ENCODE results near the gene DNAJC13. TPM values are rescaled to one million over a fixed set of nuclear protein-coding genes. Genes with fewer than 3 reads are reported as not detected.

Gene DNAJC13
- total and polyA plus RNA-seq, 4 donors = 6.3 to 22.8 (median 15.4) TPM

DNA sequence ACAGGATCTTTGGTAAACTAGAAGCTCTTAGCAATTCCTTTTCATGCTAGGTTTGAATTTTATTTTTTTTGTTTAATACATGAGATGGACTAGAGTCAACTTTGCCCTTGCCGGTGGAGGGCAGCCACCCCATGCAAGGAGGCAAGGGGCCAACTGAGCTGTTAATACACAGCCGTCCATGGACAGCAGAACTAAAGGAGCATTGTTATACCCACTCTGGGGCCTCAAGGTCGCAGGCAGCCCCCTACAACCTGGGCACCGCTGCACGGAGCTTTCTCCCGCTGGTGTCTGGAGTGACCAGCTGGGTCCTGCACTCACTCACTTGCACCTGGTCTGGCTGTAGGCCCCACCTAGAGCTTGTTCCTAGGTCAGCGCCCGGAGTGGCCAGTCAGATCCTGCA lies 131.9 kb downstream of the DNAJC13 start:
- no peak for DNase-seq (ENCODE audit: low spot score)
- H3K4me3 ChIP-seq (ENCODE audit: low read depth in 1 of 3, low read length in 3 of 3) = no peak overlapping the region
- H3K9ac ChIP-seq (ENCODE audit: low read depth in 1 of 2, low read length in 2 of 2) = no peak overlapping the region
- no peaks in the 10 kb centered on the region for H3K9me3 ChIP-seq (ENCODE audit: control insufficient read depth in 4 of 4, low read length in 3 of 4)
- no peak overlapping the region for H3K27ac ChIP-seq (ENCODE audit: low read depth in 1 of 2, low read length in 2 of 2)
- peaks cover 0 to 3% (median under 1%) of the 10 kb centered on the region in 4 donors for H3K36me3 ChIP-seq (ENCODE audit: control insufficient read depth in 4 of 4, insufficient read depth in 3 of 4, low read depth in 1 of 4, low read length in 3 of 4)
- 87% methylated on average over 8 of the region's 8 CpGs for WGBS
- peaks cover 0 to 4% (median 0%) of the 10 kb centered on the region in 4 donors for H3K4me1 ChIP-seq (ENCODE audit: control insufficient read depth in 4 of 4, insufficient read depth in 4 of 4, low read length in 3 of 4)
- no peaks in the 10 kb centered on the region for H3K27me3 ChIP-seq (ENCODE audit: control insufficient read depth in 4 of 4, insufficient read depth in 4 of 4, low read length in 3 of 4)
- TF ChIP-seq, protein P1, sequence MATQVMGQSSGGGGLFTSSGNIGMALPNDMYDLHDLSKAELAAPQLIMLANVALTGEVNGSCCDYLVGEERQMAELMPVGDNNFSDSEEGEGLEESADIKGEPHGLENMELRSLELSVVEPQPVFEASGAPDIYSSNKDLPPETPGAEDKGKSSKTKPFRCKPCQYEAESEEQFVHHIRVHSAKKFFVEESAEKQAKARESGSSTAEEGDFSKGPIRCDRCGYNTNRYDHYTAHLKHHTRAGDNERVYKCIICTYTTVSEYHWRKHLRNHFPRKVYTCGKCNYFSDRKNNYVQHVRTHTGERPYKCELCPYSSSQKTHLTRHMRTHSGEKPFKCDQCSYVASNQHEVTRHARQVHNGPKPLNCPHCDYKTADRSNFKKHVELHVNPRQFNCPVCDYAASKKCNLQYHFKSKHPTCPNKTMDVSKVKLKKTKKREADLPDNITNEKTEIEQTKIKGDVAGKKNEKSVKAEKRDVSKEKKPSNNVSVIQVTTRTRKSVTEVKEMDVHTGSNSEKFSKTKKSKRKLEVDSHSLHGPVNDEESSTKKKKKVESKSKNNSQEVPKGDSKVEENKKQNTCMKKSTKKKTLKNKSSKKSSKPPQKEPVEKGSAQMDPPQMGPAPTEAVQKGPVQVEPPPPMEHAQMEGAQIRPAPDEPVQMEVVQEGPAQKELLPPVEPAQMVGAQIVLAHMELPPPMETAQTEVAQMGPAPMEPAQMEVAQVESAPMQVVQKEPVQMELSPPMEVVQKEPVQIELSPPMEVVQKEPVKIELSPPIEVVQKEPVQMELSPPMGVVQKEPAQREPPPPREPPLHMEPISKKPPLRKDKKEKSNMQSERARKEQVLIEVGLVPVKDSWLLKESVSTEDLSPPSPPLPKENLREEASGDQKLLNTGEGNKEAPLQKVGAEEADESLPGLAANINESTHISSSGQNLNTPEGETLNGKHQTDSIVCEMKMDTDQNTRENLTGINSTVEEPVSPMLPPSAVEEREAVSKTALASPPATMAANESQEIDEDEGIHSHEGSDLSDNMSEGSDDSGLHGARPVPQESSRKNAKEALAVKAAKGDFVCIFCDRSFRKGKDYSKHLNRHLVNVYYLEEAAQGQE (IDR thresholded peaks at IDR 0.05) = no peak
- TF ChIP-seq, protein P2, sequence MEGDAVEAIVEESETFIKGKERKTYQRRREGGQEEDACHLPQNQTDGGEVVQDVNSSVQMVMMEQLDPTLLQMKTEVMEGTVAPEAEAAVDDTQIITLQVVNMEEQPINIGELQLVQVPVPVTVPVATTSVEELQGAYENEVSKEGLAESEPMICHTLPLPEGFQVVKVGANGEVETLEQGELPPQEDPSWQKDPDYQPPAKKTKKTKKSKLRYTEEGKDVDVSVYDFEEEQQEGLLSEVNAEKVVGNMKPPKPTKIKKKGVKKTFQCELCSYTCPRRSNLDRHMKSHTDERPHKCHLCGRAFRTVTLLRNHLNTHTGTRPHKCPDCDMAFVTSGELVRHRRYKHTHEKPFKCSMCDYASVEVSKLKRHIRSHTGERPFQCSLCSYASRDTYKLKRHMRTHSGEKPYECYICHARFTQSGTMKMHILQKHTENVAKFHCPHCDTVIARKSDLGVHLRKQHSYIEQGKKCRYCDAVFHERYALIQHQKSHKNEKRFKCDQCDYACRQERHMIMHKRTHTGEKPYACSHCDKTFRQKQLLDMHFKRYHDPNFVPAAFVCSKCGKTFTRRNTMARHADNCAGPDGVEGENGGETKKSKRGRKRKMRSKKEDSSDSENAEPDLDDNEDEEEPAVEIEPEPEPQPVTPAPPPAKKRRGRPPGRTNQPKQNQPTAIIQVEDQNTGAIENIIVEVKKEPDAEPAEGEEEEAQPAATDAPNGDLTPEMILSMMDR (IDR thresholded peaks at IDR 0.05; ENCODE audit: low read depth, low read length, missing input control) = no peak
- no peak for TF ChIP-seq EGR1 (IDR thresholded peaks at IDR 0.05; ENCODE audit: low read depth in 2 of 2)
- TF ChIP-seq TAF1 (conservative IDR thresholded peaks at IDR 0.05) = no peak
- TF ChIP-seq RXRA (IDR thresholded peaks at IDR 0.05) = no peak
- TF ChIP-seq, protein P3, sequence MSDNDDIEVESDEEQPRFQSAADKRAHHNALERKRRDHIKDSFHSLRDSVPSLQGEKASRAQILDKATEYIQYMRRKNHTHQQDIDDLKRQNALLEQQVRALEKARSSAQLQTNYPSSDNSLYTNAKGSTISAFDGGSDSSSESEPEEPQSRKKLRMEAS (IDR thresholded peaks at IDR 0.05) = no peak
- TF ChIP-seq, protein P4, sequence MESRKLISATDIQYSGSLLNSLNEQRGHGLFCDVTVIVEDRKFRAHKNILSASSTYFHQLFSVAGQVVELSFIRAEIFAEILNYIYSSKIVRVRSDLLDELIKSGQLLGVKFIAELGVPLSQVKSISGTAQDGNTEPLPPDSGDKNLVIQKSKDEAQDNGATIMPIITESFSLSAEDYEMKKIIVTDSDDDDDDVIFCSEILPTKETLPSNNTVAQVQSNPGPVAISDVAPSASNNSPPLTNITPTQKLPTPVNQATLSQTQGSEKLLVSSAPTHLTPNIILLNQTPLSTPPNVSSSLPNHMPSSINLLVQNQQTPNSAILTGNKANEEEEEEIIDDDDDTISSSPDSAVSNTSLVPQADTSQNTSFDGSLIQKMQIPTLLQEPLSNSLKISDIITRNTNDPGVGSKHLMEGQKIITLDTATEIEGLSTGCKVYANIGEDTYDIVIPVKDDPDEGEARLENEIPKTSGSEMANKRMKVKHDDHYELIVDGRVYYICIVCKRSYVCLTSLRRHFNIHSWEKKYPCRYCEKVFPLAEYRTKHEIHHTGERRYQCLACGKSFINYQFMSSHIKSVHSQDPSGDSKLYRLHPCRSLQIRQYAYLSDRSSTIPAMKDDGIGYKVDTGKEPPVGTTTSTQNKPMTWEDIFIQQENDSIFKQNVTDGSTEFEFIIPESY (IDR thresholded peaks at IDR 0.05) = no peak
- no peak for TF ChIP-seq FOXA2 (IDR thresholded peaks at IDR 0.05)
- TF ChIP-seq JUND (IDR thresholded peaks at IDR 0.05) = no peak
- TF ChIP-seq, protein P5, sequence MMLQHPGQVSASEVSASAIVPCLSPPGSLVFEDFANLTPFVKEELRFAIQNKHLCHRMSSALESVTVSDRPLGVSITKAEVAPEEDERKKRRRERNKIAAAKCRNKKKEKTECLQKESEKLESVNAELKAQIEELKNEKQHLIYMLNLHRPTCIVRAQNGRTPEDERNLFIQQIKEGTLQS (IDR thresholded peaks at IDR 0.05) = no peak
- TF ChIP-seq HNF4A (conservative IDR thresholded peaks at IDR 0.05) = no peak
- TF ChIP-seq GABPA (IDR thresholded peaks at IDR 0.05 in 1 of 2, conservative IDR thresholded peaks at IDR 0.05 in 1 of 2) = no peak
- TF ChIP-seq YY1 (IDR thresholded peaks at IDR 0.05) = no peak
- TF ChIP-seq NR2F2 (IDR thresholded peaks at IDR 0.05) = no peak
- no peak for TF ChIP-seq SP1 (IDR thresholded peaks at IDR 0.05)
- TF ChIP-seq RAD21 (IDR thresholded peaks at IDR 0.05) = no peak
- TF ChIP-seq FOXA1 (IDR thresholded peaks at IDR 0.05) = no peak

Data from liver (tissue), 9 donors.